ENCODE results near the gene FMN1. TPM values are rescaled to one million over a fixed set of nuclear protein-coding genes. Genes with fewer than 3 reads are reported as not detected.

Gene FMN1
- total and polyA plus RNA-seq, 2 of the 13 experiments (the other 11 are each of a cell fraction or from before 2014, with no cell fraction given): 0.20 to 0.60 TPM

DNA sequence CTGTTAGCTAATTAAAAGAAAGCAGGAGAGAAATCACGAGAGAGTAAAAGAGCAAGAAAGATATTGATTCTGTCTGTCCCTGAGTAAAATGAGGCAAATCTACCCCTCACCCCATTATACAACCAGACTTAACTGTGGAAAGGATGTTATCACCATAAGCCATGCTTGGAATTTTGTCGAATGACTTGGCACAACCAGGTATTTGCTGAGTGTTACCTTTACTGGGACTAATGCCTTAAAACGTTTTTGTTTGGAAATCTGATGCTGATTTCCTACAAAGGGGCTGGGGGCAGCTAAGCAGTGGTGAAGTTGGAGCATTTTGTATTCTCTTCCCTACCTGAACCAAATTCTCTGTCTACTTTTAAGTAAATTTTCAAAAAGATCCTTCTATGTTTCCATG is 265.6 kb downstream of the FMN1 start:
- no peak for FAIRE-seq

GRCh38 chr15:32927124-32927523 is 267.4 kb downstream of the FMN1 start:
- H3K79me2 ChIP-seq (ENCODE audit: insufficient read depth, low read length): no peaks in the 10 kb centered on the region
- FAIRE-seq (no peak), DNase-seq (ENCODE audit: low spot score) (no peak), ATAC-seq (no peak)
- H2AFZ ChIP-seq (ENCODE audit: low read length): no peak overlapping the region
- 57% methylated on average over 4 of the region's 4 CpGs for WGBS (ENCODE audit: low lambda C conversion rate)
- H3K4me2 ChIP-seq (ENCODE audit: low read depth, low read length): no peak overlapping the region
- H3K4me3 ChIP-seq (replicated peaks in 1 of 3; ENCODE audit: insufficient read depth in 1 of 3, low read depth in 2 of 3, low read length in 3 of 3): no peak overlapping the region
- intact Hi-C loops (cut with micrococcal nuclease; ENCODE audit: unreplicated experiment) (no loop called here), in situ Hi-C loops (cut with HindIII; ENCODE audit: extremely low pct_ligation_motif_present, low pct_unique_long_range_greater_than_20kb) (no loop called here)
- no peaks in the 10 kb centered on the region for H3K9me3 ChIP-seq (ENCODE audit: low read length)
- no peaks in the 10 kb centered on the region for H4K20me1 ChIP-seq (ENCODE audit: insufficient read depth, low read length)
- ChIA-PET CTCF (ENCODE audit: low intra/inter-chr PET ratio, low total read pairs) (no interaction called here), POLR2A (no interaction called here)
- BruUV-seq (replicated peaks): no TSS peak
- H3K4me1 ChIP-seq (ENCODE audit: insufficient read depth, low read length): no peaks in the 10 kb centered on the region
- no peaks in the 10 kb centered on the region for H3K36me3 ChIP-seq (replicated peaks in 1 of 2; ENCODE audit: control insufficient read depth in 1 of 2, insufficient read depth in 2 of 2, low read length in 2 of 2)
- H3K27me3 ChIP-seq (ENCODE audit: control insufficient read depth in 1 of 2, insufficient read depth in 2 of 2, low read length in 2 of 2): no peaks in the 10 kb centered on the region
- no peak overlapping the region for H3K27ac ChIP-seq (ENCODE audit: extremely low read length, insufficient read depth, low read length)
- no peak overlapping the region for H3K9ac ChIP-seq (ENCODE audit: insufficient read depth, low read depth, low read length)
- TF ChIP-seq ZNF232 (CRISPR knock-in tag; IDR thresholded peaks at IDR 0.05; ENCODE audit: borderline replicate concordance) (no peak), CEBPB (IDR thresholded peaks at IDR 0.05; ENCODE audit: borderline replicate concordance, low read depth, low read length) (peak; percentile 61; the same call in 1 of the 2 replicates)

More for the DNA sequence above, 265.6 kb downstream of the FMN1 start:
- no peak overlapping the region for H3K9ac ChIP-seq (ENCODE audit: insufficient read depth, low read depth, low read length)
- no TSS peak for BruUV-seq (replicated peaks)
- intact Hi-C loops (cut with micrococcal nuclease; ENCODE audit: unreplicated experiment) (no loop called here), in situ Hi-C loops (cut with HindIII; ENCODE audit: extremely low pct_ligation_motif_present, low pct_unique_long_range_greater_than_20kb) (no loop called here)
- DNase-seq (ENCODE audit: low spot score) (no peak), ATAC-seq (no peak)
- no peaks in the 10 kb centered on the region for H3K27me3 ChIP-seq (ENCODE audit: control insufficient read depth in 1 of 2, insufficient read depth in 2 of 2, low read length in 2 of 2)
- no peaks in the 10 kb centered on the region for H3K36me3 ChIP-seq (replicated peaks in 1 of 2; ENCODE audit: control insufficient read depth in 1 of 2, insufficient read depth in 2 of 2, low read length in 2 of 2)
- H3K27ac ChIP-seq (ENCODE audit: extremely low read length, insufficient read depth, low read length): no peak overlapping the region
- no peaks in the 10 kb centered on the region for H3K79me2 ChIP-seq (ENCODE audit: insufficient read depth, low read length)
- no peak overlapping the region for H3K4me3 ChIP-seq (replicated peaks in 1 of 3; ENCODE audit: insufficient read depth in 1 of 3, low read depth in 2 of 3, low read length in 3 of 3)
- no peak overlapping the region for H2AFZ ChIP-seq (ENCODE audit: low read length)
- POLR2A ChIA-PET: no interaction called here
- H4K20me1 ChIP-seq (ENCODE audit: insufficient read depth, low read length): no peaks in the 10 kb centered on the region
- no peaks in the 10 kb centered on the region for H3K9me3 ChIP-seq (ENCODE audit: low read length)
- H3K4me2 ChIP-seq (ENCODE audit: low read depth, low read length): no peak overlapping the region
- H3K4me1 ChIP-seq (ENCODE audit: insufficient read depth, low read length): no peaks in the 10 kb centered on the region
- CTCF ChIA-PET (ENCODE audit: low intra/inter-chr PET ratio, low total read pairs): no interaction called here
- WGBS (ENCODE audit: low lambda C conversion rate): 11% methylated on average over 3 of the region's 3 CpGs
- TF ChIP-seq ZNF776 (CRISPR knock-in tag; IDR thresholded peaks at IDR 0.05): no peak

All from HepG2 (cell line).